NCI-H1417 treated with DMSO at 0.1 percent for 48 hours (cell line): ENCODE results near the gene DPYSL3.

ENCODE experiments used
- DNase-seq: peaks from one replicate; lab custom pipeline; 2025; lab: John Stamatoyannopoulos, UW

The DPYSL3 gene

DNA sequence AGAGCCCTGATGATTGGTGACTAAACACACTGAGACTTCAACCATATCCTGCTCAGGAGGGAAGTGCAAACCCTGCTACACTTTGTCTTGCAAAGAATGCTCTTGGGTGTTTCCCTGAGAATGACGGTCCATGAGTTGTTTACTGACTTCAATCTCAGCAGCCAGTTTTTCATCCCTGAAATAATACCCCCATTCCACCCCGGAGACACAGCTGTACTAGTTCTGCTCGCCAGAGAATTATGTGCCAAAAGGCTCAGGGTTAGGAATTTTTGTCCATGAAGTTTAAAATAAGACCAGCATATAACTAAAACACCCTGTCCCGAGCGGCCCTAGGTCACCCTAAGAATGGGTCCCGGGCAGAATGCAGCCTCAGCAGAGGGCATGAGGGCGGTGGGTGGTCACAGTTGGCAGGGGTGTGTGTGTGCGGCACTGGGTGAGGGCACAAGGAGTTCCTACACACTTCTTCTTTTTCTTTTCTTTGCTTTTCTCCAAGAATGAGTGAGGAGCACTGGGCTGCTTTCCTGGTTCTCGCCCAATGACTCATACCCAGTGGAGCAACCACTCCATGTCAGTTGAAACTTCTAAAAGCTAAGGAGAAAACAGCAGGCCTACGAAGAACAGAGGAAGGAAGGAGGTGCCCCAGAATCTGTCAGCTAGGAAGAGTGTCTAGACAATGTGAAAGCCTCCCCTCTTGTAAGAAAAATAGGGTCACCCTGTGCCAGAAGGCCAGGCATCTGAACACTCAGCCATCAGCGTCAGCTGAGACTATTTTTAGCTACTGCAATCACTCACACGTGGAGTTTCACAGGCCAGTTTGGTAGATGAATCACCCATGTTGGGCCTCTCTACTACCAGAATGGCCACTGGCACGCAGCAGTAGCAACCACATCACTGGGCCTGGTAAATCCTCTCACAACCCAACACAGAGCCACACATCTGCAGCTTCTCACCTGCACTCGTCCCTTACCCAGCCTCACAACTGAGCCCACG is 105.9 kb downstream of the DPYSL3 start:
- DNase-seq = no peak

DNA sequence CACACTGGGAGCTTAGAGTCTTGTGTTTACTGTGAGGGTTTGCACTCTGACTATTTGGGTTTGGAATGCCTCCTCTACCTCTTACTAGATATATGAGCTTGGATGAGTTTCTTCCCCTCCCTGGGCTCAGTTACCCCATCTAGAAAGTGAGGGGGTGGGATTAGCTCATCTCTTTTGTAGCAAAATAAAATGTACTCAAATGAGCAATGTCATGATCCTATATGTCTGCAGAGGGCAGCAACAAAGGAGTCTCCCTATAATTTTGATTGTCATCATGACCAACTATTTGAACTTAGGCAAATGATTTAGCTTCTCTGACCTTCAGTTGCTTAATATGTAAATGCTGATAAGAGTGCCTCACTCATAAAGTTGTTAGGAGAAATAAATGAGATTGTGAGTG is 109.0 kb downstream of the DPYSL3 start:
- no peak for DNase-seq

GRCh38 chr5:147400126-147400809 is 109.6 kb downstream of the DPYSL3 start:
- no peak for DNase-seq

DNA sequence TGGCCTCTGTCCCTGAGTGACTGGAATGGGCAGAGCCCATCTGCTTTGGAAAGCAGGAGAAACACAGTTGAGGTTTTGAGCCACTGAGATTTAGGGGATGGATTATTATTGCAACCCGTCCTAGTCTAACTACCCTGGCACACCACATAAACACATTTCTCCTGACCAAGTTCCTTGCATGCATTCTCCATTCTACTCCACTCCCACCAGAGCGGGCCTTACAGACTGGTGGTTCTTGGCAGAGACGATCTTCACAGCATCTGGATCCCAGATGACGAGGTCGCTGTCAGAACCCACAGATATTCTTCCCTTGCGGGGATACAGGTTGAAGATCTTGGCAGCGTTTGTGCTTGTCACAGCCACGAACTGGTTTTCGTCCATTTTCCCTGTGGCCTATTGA is 111.0 kb downstream of the DPYSL3 start:
- DNase-seq = no peak

DNA sequence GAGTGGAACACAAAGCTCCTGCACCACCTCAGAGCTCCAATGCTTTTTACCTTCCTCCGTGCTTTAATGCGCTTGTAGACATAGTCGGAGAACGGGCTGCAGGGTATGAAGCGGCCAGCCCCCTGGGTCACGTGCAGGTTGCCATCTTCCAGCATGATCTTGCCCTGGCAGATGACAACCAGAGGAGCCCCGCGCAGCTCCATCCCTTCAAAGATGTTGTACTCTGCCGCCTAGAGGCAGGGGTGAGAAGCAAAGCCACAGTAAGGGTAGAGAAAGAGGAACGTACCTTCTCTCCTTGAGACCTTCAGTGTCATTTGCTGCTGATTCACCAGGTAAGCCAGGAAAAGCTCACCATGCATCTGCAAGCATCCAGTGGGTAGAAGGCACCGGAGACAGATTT is 112.3 kb downstream of the DPYSL3 start:
- no peak for DNase-seq

- DNase-seq = no peak
These were observed 113.6 kb downstream of the DPYSL3 start for GRCh38 chr5:147396070-147396823.

DNA sequence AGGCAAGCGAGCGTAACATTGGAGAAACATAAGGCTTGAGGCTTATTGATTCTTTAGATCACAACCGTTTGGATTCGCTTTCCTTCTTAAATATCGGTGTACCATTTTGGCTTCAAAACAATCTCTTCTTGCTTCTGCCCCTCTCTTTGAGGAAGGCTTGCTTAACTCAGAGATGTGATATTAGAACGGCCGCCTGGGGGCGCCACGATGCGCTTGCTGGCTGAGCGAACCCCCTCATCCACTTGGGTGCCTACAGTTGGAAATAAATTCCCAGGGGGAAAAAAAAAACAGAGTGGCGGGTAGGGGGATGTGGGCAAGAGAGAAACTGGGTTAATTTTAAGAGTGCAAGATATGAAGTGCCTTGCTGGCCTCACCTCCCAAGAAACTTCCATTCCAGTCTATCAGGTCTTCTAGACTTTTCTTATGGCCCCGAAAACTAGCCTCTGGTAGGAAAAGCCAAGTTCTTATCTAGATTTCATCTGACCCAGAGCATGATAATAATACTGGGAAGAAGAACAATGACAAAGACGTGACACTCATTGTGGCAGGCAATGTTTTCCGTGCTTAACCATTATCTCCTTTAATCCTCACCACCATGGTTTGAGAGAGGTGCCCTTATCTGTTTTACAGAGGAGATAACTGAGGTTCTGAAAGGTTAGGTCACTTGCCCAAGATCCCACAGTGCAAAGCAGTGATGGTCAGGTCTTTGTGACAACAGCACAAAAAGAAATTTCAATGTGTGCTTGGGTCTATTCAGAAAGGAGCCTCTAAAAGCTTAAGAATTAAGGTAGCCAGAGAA is 115.8 kb downstream of the DPYSL3 start:
- no peak for DNase-seq

DNA sequence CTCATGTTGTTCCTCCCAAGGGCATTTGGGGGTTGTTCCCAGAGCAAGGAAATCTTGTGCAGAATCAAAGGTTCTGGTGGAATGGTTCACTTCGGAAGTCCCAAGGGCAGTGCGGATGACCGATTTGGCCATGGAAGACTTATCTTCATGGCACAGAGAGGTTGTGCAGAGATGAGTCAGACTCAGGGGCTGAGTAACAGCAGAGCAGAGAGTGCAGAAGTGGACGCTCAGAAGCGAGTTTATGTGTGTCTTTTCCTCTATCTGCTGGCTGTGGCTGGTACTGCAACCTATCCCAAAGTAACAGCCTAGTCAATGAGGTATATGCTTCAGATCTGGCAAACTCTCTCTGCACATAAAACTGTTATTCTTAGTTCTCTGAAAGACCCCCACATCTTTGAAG is 118.1 kb downstream of the DPYSL3 start:
- no peak for DNase-seq

DNA sequence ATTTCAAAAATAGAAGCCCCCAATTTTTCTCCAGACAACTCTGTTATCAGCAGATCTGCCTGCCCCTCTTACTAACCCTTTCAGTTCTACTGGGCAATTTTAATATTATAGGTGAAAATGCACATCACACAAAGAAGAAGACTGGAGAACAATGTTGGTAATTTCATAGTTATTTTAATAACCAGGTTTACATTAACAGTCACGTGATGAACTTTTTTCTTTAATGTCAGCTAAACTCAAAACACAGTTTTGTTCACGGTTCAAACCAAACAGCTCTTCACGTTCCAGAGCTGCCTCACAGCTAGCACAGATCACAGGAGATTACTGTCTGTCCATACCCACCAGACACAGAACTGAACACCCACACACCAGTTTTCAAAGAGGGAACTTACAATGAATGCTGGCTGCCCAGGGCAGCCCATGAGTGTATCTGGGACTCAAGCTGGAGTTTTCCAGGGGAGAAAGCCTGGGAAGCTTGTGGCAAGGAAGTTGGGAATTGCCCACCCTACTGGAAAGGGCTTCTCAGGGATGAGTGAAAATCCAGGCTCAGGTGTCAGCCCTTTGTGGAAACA is 119.1 kb downstream of the DPYSL3 start:
- DNase-seq = no peak

GRCh38 chr5:147388184-147389108 is 121.4 kb downstream of the DPYSL3 start:
- no peak for DNase-seq

DNA sequence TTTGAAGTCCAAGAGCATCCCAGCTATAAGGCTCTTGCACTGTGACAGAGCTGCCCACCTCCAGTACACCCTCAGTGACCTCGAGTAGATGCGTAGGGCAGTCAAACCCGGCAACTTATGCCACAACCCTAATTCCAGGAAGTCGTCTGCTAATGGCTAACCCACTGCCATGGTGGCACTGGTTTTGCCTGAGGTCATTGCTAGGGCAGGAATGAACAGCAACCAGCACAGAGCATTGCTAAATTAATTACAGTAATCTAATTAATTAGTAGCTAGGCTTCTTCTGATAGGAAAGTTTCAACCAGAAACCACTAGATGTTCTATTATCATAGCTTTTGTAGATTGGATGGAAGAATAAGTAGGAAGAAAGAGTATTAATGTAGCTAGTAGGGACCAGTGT is 122.8 kb downstream of the DPYSL3 start:
- DNase-seq = no peak

GRCh38 chr5:147384346-147385193 is 125.3 kb downstream of the DPYSL3 start:
- no peak for DNase-seq

GRCh38 chr5:147382776-147383175 is 127.1 kb downstream of the DPYSL3 start:
- DNase-seq = no peak

- DNase-seq = no peak
These were observed 128.3 kb downstream of the DPYSL3 start for GRCh38 chr5:147381555-147381954.

DNA sequence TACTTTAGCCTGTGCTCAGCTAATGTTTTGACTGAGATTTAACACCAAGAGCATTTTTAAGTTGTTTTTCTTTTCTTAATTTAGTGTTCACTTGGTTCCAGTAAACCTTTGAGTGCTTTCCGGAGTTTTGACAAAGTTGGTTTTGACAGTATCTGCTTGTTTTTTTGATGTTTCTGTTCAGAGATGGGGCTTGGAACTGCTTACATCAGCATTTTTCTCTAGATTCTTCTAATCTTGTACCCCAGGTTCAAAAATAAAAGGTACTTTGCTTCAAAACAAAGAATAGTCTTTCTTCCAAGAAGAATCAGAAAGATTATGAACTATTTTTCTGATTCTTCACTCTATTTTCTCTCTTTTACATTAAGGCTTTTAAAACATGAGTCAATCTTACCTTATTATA is 132.2 kb downstream of the DPYSL3 start:
- no peak for DNase-seq

GRCh38 chr5:147375151-147375550 is 134.7 kb downstream of the DPYSL3 start:
- DNase-seq = no peak

DNA sequence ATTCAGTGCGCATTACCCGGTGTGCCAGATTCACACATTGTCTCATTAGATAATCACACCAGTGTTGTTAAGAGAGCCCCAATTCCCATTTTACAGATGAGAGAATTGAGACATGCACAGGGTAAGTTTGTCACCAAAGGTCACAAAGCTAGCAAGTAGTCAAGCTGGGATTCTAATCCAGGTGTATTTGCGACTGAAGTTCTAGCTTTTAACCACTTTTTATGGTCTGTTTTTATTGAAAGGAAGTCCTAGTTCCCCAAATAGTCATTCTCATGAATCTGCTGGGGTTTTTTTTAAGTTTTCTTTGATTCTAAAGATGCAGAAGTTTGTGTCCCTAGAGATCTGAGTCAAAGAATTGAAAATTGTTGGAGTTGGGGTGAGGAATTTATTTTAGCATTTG is 136.5 kb downstream of the DPYSL3 start:
- no peak for DNase-seq

DNA sequence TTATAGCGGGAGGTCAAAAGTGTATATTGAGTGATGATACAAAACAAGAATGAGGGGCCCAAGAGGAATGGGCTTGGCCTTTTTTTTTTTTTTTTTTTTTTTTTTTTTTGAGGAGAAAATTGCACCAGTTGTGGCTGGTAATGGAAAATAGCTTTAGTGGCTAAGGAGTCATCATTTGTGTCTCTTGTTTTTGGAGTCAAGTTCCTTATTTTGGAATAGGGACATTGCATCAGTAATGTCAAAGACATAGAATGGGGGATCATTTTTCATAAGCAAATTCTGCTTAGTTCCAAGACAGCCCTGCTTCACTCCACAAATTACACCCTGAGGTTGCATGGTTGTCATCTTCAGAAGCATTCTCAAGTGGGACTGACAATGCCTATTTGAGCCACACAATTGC is 137.7 kb downstream of the DPYSL3 start:
- DNase-seq = no peak

GRCh38 chr5:147371290-147371689 is 138.6 kb downstream of the DPYSL3 start:
- no peak for DNase-seq
